HepG2 (cell line): ENCODE results near the gene ZMYND8. TPM values are rescaled to one million over a fixed set of nuclear protein-coding genes. Genes with fewer than 3 reads are reported as not detected.
A peak's percentile ranks its signal among the peaks of the same experiment; 100 is the strongest.

Experiments
- ELK4 ChIP-seq: sonication (generic); formaldehyde crosslinking; IDR thresholded peaks from 2 replicates; pipeline ENCODE4 v1.9.0; 2021; ENCODE audit warnings: missing genetic modification reagents, borderline replicate concordance
- FOXK1 ChIP-seq: sonication (generic); formaldehyde crosslinking; IDR thresholded peaks from 2 replicates; pipeline ENCODE4 v1.4.0; 2020; ENCODE audit warnings: low read depth, missing genetic modification reagents, borderline replicate concordance
- GPBP1L1 ChIP-seq: sonication (generic); formaldehyde crosslinking; IDR thresholded peaks from 2 replicates; pipeline ENCODE4 v1.5.0; 2020; ENCODE audit warnings: mild to moderate bottlenecking, missing genetic modification reagents
- GTF2F1 ChIP-seq: fragments of 150-350 bp; IDR thresholded peaks from 2 replicates; pipeline ENCODE4 v1.6.1; 2014; ENCODE audit warnings: low read length
- KLF16 ChIP-seq, 2 experiments: sonication (generic) in 1 of 2; formaldehyde crosslinking in 1 of 2; IDR thresholded peaks; 2 replicates each; pipeline versions ENCODE4 v1.6.1 to v1.8.0; 2016 to 2023; ENCODE audit warnings: missing genetic modification reagents in 2 of 2, missing compliant biosample characterization in 1 of 2
- MLX ChIP-seq: IDR thresholded peaks from 2 replicates; pipeline ENCODE4 v1.6.1; 2016
- NCOA1 ChIP-seq: sonication (generic); formaldehyde crosslinking; IDR thresholded peaks from 2 replicates; pipeline ENCODE4 v1.9.0; 2021; ENCODE audit warnings: missing genetic modification reagents
- NR0B2 ChIP-seq: sonication (generic); formaldehyde crosslinking; IDR thresholded peaks from 2 replicates; pipeline ENCODE4 v1.4.0; 2020; ENCODE audit warnings: mild to moderate bottlenecking, missing genetic modification reagents
- POLR2AphosphoS2 ChIP-seq: IDR thresholded peaks from 2 replicates; pipeline ENCODE4 v1.6.1; 2011; ENCODE audit warnings: low read depth, low read length, improper control_type of control experiment
- RFXANK ChIP-seq: IDR thresholded peaks from 2 replicates; pipeline ENCODE4 v1.6.1; 2016
- TERF1 ChIP-seq: sonication (generic); formaldehyde crosslinking; IDR thresholded peaks from 2 replicates; pipeline ENCODE4 v1.8.0; 2022; ENCODE audit warnings: mild to moderate bottlenecking, missing genetic modification reagents, moderate library complexity
- ZMAT3 ChIP-seq: sonication (generic); formaldehyde crosslinking; conservative IDR thresholded peaks from 2 replicates; pipeline ENCODE4 v1.7.0; 2021; ENCODE audit warnings: missing genetic modification reagents
- ZNF318 ChIP-seq: sonication (generic); formaldehyde crosslinking; IDR thresholded peaks from 2 replicates; pipeline ENCODE4 v1.4.0; 2020; ENCODE audit warnings: mild to moderate bottlenecking, missing genetic modification reagents
- ZNF572 ChIP-seq: sonication (generic); formaldehyde crosslinking; IDR thresholded peaks from 2 replicates; pipeline ENCODE4 v1.5.1; 2020; ENCODE audit warnings: mild to moderate bottlenecking, missing genetic modification reagents
- ZNF607 ChIP-seq: sonication (generic); formaldehyde crosslinking; IDR thresholded peaks from 2 replicates; pipeline ENCODE4 v1.5.1; 2020; ENCODE audit warnings: missing genetic modification reagents, mild to moderate bottlenecking, borderline replicate concordance
- polyA plus RNA-seq, 8 experiments: library from polyadenylated mRNA; depleted of rRNA in 3 of 8; stranded (reverse) in 7 of 8; unstranded in 1 of 8; fragments of >200 nt; fragmentation: Illumina TruSeq in 4 of 8; extraction: Trizol in 4 of 8; gene quantifications; 2 replicates each; pipeline versions ENCODE4 v1.2.1 to v1.2.3, GENCODE V29; 2011 to 2016; ENCODE audit warnings: low read depth in 4 of 8, missing spikeins in 1 of 8, mixed read lengths in 1 of 8; ENCODE audit not compliant: insufficient read depth in 1 of 8
- total RNA-seq, 5 experiments: library from RNA; depleted of rRNA; stranded (reverse); fragments of >200 nt; fragmentation: Illumina TruSeq; extraction: Trizol; gene quantifications; 2 replicates each; pipeline ENCODE4 v1.2.3, GENCODE V29; 2016; ENCODE audit warnings: low read depth in 1 of 5

The ZMYND8 gene
- total and polyA plus RNA-seq, 2 of the 13 experiments (the other 11 are each of a cell fraction or from before 2014, with no cell fraction given): 53.9 to 84.7 TPM

GRCh38 chr20:47318586-47319516, 37.6 kb downstream of the ZMYND8 start (continued):
- no peak for TF ChIP-seq GPBP1L1
- TF ChIP-seq NR0B2 (CRISPR knock-in tag): no peak
- no peak for TF ChIP-seq NCOA1 (CRISPR knock-in tag)
- no peak for TF ChIP-seq ZNF318 (CRISPR knock-in tag)
- no peak for TF ChIP-seq ZMAT3
- TF ChIP-seq GTF2F1: no peak
- no peak for TF ChIP-seq TERF1 (CRISPR knock-in tag)
- TF ChIP-seq MLX: no peak
- peak in 1 of 2 experiments; percentile 6; a peak in 1 of 4 replicates for TF ChIP-seq KLF16 (CRISPR knock-in tag; IDR thresholded peaks at IDR 0.05)
- TF ChIP-seq POLR2AphosphoS2: no peak
- no peak for TF ChIP-seq ZNF607 (CRISPR knock-in tag)
- TF ChIP-seq ELK4 (CRISPR knock-in tag): no peak
- TF ChIP-seq ZNF572 (CRISPR knock-in tag): no peak
- TF ChIP-seq FOXK1: no peak; the same call in 1 of the 2 replicates
- no peak for TF ChIP-seq RFXANK (CRISPR knock-in tag)
